Inferior parietal cortex (tissue), 1 donor: Measurements from ENCODE around the gene NME8.

Experiments
- DNase-seq: peaks from one replicate; pipeline ENCODE4 v3.0.0-alpha.2; 2016; ENCODE audit errors: extremely low spot score

NME8 gene

GRCh38 chr7:37901236-37901827, 52.9 kb downstream of the NME8 start:
- peak; percentile 53 for DNase-seq

GRCh38 chr7:37901890-37902524, 53.6 kb downstream of the NME8 start:
- no peak for DNase-seq

GRCh38 chr7:37908221-37908788, 59.9 kb downstream of the NME8 start:
- DNase-seq: no peak

GRCh38 chr7:37912756-37913155, 64.4 kb downstream of the NME8 start:
- no peak for DNase-seq

- no peak for DNase-seq
These were observed 67.0 kb downstream of the NME8 start for GRCh38 chr7:37915438-37915837.

GRCh38 chr7:37916017-37916672, 67.7 kb downstream of the NME8 start:
- DNase-seq: no peak

GRCh38 chr7:37916673-37917660, 68.6 kb downstream of the NME8 start, which contains the start of gene SFRP4:
SFRP4 (minus strand) TSS chr7:37916817; CDS start chr7:37916537, 280 bp downstream.
- peak; percentile 68 for DNase-seq

GRCh38 chr7:37918526-37918925, 70.1 kb downstream of the NME8 start:
- DNase-seq: no peak

- no peak for DNase-seq
These were observed 72.0 kb downstream of the NME8 start, which contains the start of gene EPDR1 for GRCh38 chr7:37920305-37920848. EPDR1 (plus strand) TSS chr7:37920640; CDS start chr7:37920940, 300 bp downstream.

- DNase-seq: no peak
These were observed 72.7 kb downstream of the NME8 start for GRCh38 chr7:37920849-37921805.

- no peak for DNase-seq
These were observed 73.5 kb downstream of the NME8 start for GRCh38 chr7:37921876-37922275.

GRCh38 chr7:37923996-37924395, 75.6 kb downstream of the NME8 start:
- DNase-seq: no peak

GRCh38 chr7:37924491-37925041, 76.2 kb downstream of the NME8 start:
- DNase-seq: no peak

GRCh38 chr7:37925620-37926019, 77.2 kb downstream of the NME8 start:
- no peak for DNase-seq

- DNase-seq: no peak
These were observed 79.5 kb downstream of the NME8 start for GRCh38 chr7:37927773-37928444.

- DNase-seq: no peak
These were observed 80.5 kb downstream of the NME8 start for GRCh38 chr7:37928878-37929277.

GRCh38 chr7:37930226-37930948, 82.0 kb downstream of the NME8 start:
- no peak for DNase-seq

- no peak for DNase-seq
These were observed 84.1 kb downstream of the NME8 start for GRCh38 chr7:37932543-37932942.
